Measurements from ENCODE around the gene CMIP.
"Not testable (repeated sequence)": the region's sequence is repeated elsewhere in the genome, so short reads cannot be mapped to it uniquely, and the experiment has no call there.

CMIP gene

DNA sequence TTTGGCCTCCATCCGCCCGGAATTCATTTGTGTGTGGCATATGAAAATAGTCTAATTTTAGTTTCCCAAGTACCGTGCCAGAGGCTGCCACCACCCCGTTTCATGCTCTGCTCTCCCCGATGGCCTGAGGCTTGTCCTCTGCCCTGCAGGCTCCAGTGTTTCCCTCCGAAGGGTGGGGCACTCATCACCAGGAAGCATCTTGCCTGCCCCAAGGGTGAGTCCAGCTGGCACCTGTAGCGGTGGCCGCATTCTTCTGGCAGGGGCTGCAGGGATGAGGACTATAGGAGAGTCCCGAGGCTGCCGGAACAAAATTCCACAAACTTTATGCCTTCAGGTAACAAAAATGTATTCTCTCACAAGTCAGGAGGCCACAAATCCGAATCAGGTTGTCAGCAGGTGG lies 23.1 kb upstream of the CMIP start:
- DNase-seq (ENCODE audit: low read depth) = no peak

DNA sequence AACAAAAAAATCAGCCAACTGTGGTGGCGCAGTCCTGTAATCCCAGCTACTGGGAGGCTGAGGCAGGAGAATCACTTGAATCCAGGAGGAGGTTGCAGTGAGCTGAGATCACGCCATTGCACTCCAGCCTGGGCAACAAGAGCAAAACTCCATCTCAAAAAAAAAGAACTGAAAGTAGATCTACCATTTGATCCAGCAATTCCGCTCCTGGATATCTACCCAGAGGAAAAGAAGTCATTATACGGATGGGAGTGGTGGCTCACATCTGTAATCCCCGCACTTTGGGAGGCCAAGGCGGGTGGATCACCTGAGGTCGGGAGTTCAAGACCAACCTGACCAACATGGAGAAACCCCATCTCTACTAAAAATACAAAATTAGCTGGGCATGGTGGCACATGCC lies 22.5 kb upstream of the CMIP start:
- DNase-seq (ENCODE audit: low read depth) = not testable (repeated sequence)

DNA sequence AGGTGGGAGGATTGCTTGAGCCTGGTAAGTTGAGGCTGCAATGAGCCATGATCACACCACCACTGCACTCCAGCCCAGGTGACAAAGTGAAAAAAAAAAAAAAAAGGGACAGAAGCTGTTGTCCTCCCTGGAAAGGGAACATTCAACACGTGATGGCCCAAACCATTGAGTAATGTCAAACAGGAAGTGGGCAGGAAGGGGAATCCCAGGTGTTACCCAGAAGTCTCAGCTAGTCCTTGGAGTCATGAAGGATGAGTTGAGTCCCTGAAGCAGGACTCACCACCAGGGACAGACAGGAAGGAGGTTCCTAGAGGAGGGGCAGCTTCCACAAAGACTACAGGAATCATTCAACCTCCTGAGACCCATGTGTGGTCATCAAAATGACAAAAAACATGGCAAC lies 19.8 kb upstream of the CMIP start:
- DNase-seq (ENCODE audit: low read depth) = no peak

DNA sequence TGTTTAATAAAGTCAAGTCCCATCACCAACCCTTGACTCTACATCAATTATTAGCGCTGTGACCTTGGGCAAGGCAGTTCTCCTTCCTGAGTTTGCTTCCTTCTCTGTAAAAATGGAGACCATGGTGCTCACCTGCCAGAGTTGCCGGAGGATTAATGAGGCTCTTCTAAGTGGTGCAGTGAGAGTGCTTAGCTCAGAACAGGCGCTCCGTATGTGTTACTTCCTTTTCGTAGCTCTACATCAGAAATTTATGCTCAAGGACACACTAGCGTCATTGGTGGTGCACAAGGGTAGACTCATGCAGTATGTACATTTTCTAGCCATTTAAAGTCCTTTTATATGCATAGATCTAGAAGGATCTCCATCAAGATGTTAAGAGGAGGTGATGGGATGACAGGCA lies 17.4 kb upstream of the CMIP start:
- DNase-seq (ENCODE audit: low read depth) = no peak

DNA sequence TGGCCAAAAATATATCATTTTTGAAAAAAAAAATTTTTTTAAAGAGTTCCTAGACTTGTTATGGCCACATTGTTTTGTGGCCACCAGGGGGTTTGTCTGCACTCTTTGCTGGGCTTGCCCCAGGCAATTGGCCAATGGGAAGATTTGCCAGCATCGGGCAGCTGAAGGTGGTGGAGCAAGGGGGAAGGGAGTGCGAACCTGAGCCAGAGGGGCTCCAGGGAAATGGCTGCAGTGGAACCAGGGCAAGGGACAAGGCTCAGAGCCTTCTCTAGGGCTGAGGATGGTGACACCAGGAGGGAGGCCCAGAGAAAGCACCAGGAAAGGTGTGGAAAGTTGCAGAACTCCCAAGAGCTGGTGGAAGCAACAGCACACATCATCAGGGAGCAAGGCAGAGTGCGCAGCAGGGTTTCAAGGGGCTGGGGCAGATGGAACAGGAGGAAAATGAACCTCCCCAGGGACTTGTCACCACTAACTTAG lies 15.5 kb upstream of the CMIP start:
- DNase-seq (ENCODE audit: low read depth) = no peak

DNA sequence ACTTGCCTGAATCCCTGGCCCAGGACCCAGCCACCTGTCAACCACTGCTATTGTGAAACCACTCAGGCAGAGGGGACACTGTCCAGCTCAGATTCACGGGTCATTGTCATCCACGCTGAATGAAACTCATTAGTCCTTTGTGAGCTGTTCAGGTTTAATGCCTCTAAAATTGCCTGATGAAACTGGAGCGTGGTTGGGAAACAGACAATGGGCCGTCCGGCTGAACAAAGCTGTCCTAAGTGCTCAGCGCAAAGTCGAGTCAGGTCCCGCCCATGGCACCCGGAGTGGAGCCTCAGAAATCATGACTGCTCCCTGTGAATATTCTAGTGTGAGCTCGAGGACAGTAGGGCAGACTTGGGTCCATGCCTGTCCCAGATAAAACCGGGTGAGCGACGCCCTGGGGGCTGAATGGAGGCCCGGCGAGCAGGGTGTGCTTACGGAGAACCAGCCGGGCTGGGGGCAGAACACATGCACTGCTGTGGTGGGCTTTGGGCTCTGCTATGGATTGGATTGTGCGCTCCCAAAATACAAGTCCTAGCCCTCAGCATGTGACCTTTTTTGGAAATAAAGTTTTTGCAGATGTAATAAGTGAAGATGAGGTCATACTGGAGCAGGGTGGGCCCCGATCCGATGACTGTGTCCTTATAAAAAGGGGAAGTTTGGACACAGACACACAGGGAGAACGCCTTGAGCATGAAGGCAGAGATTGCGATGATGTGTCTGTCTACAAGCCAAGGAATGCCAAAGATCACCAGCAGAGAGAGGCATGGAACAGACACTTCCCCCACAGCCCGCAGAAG lies 12.9 kb upstream of the CMIP start:
- DNase-seq (ENCODE audit: low read depth) = no peak

DNA sequence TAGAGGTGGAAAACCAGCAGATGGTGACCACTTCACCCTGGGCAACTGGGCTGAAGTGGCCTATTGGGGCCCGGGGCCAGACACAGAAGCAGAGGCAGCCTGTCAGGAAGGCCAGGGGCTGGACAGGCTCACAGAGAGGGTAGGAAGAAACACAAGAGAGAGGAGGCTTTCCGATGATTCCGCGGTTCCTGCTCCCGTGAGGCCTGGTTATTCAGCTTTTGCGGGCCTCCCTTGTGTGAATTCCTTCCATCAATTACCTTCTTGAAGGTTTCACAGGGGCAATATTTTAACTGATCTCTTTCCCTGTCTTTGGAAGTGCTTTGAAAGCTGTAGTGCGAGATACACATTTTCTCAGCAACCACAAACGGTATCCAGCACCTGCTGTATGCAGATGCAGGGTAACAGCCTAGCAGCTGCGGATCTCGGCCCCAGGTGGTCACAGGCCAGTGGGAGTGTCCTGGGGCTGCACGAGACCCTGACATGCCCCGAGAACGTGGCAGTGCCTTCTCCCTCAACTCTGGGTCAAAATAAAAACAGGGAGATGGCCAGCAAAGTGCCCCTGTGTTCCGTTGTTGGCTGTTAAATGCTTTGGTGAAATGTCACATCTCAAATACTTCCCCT lies 11.6 kb upstream of the CMIP start:
- no peak for DNase-seq (ENCODE audit: low read depth)

DNA sequence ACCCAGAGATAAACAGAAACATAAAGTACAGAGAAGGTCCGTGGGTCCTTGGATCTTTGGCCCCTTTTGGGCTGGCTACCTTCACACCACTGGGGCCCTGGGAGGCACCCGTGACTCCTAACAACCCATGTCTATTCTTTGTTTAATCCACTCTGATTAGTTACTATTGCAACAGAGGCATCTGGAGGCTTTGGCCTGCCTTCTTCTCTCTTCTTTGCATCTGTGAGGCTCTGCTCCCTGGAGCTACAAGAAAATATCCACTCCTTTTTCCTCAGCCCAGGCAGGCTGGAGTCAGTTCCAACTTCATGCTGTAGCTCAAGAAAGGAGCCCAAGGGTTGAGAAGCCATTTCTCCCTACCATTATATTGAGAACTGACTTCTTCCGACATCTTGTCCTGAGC lies 9.5 kb upstream of the CMIP start:
- no peak for DNase-seq (ENCODE audit: low read depth)

DNA sequence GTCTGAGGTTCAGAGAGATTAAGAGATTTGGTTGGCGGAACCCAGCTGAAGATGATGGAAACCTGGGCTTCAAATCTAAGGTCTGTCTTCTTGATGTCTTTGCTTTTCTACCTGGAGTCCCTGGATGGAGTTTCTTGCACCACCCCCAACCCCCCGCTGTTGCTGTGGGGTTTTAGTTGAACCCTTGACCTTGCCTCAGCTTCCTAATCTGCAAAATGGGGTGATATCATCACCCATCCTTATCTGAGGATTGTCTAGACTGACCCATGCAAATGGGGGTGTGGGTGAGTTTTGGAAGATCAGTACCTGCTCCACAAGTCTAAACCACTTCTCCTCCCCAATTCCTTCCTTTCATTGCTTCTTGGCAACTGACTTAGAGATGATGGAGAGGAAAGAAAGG lies 9.0 kb upstream of the CMIP start:
- DNase-seq (ENCODE audit: low read depth) = no peak

DNA sequence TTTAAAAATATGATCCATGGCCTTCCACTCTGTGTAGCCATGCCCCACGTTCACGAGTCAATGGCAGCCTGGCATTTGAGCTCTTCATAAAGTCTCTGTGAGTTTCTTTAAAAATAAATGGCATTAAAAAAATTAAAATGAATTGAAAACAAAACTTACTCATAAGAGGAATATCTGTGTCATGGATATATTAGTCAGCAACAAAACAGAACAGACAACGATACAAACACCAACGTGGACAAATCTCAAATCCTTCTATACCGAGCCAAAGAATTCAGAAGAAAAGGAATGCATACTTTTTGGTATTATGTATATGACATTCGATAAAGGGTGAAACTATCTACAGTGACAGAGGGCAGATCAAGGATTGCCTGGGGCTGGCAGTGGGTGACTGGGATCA lies 8.2 kb upstream of the CMIP start:
- no peak for DNase-seq (ENCODE audit: low read depth)

DNA sequence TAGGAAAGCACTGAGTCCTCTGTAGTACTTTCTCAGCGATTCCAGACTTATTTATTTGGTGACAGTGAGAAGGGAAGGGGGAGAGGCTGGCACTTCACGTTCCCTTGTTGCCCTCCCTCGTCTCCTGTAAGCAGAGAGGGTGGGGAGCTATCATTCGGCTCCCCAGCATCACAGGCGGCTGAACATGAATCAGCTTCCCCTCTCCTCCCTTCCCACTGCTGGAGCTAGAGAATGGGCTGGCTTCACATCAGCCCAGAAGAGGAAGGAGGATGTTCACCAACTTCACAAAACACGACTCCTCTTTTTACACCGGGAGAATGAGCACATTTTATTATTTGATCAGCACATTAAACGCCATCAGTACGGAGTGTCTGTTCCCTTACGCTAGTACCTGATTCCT lies 6.7 kb upstream of the CMIP start:
- no peak for DNase-seq (ENCODE audit: low read depth)

DNA sequence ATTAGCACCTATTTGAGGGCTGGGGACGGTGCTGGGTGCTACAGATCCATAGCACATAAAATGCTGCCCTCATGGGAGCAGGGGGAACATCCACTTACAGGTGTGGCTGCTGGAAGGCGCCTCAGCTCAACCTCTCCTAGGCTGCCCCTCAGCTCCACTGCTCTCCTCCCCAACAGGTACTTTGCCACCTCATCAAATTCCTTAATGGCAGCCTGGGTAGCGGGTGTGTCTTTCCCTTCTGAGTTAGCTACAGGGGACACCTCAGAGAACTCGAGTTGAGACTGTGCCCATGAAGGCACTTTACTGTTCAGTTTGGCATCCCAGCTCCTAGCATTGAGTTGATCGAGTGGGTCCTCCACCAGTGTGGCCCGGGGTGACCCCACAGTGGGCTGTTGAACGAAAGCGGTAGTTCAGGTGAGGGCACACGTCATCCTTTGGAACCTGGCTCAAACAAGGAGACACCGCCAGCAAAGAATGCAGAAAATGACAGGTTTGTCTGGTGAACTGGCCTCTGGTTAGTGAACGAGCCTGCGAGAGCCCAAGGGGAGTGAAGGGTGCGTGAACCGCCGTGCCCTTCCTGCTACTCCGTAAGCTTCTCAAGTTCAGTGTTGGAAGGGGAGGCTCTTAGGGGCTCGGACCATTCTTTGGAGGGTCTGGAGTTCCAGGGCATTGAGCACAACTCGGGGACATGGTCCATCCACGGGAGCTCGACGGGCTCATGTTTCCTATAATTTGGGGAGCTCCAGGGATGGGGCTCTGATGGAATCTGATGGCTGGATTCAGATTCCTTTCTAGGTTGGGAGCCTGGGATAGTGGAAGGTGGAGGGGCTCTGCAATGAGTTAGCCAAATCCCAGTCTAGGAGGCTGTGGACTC lies 3.5 kb upstream of the CMIP start:
- no peak for DNase-seq (ENCODE audit: low read depth)

DNA sequence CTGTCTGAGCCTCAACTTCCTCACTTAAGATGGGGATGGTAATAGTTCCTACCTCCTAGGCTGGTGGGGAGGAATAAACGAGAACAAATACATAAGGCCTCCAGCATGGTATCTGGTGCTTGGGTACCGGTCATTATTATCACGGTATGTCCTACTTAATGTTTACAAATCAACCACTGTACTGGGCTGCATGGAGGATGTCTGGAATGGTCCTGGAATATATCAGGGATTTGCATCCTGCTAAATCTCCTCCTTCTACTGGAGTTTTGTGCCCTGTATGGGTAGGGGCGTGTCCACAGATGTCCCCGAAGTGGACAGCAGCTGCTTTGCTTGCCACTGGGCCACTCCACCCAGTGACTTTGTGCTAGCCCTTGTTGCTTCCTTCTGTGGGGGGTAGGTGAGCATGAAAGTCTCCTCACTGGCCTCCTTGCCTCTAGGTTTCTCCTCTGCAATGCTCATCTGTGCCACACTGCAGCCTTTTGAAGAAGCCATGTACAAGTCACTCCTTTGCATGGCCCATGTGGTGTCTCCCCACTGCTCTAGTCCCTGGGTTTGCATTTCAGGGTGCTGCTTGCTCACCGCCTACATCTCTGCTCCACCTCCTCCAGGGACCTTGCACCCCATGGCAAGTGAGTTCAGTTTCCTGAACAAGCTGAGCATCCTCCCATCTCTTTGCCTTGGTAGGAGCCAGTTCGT lies 2.2 kb upstream of the CMIP start:
- DNase-seq (ENCODE audit: low read depth) = no peak

DNA sequence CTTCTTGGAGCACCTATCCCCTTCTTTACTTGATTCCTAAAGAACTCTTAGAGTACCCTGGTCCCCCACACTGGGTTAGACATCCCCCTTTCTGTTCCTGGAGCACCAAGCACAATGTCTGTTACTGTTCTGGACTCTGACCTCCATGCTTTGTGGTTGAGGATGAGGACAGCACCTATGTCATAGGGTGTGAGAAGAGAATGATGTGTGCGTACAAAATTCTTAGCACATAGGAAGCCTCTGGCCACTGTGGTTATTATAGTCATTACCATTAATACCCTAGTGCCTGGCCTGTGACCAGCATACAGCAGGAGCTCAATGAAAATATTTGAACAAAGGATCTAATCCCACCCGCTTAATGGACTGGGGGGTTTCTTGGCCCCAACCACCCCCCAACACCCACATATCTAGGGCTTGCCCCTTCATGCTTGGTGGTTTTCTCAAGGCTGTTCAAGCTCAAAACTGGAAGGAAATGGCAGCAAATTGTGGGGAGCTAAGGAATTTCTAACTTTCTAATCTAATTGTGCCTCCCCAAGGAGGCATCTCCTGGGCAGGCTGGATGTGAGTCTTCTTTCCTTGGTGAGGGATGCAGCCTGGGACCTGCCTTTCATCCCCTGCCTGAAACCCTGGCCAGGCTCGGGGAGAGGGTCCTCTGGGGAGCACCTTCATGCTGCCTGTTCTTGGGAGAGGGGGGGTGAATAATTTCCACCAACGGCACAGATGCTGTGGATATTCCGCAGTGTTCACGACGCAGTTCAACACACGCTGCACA lies 1.5 kb upstream of the CMIP start:
- DNase-seq (ENCODE audit: low read depth) = no peak

DNA sequence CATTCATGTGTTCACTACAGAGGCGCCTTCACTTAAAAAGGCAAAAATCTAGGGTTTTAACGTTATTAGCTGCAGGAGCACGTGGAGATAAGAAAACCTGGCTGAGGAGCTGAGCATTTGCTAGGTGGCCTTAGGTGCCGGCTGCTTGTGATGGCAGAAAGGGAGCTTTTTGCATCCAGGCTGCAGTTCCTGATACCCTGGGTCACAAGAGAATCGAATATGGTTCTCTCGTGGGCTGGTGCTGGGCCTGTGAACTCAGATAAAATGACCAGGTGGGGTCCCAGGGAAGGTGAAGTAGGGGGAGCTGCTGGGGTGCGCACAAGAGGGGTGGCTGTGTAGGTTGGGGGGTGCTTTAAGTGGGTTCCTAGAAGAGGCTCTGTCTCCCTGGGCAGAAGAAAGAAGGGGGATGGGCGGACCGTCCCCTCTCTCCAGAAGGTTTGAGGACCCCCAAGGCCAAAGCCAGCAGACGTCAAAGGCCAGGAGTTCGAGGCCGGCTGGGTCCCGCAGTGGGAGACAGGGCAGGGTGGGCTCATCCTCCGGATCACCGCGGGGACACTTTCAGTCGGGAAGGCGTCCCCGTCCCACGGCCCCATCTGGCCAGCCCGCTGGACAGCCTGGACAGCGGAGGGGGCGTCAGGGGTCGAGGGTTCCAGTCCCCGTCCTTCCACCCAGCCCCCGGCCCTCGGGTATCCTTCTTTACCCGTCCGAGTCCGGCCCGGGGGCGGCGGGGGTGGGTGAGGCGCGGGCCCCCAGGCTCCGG lies 740 bp upstream of the CMIP start:
- DNase-seq (ENCODE audit: low read depth) = no peak

DNA sequence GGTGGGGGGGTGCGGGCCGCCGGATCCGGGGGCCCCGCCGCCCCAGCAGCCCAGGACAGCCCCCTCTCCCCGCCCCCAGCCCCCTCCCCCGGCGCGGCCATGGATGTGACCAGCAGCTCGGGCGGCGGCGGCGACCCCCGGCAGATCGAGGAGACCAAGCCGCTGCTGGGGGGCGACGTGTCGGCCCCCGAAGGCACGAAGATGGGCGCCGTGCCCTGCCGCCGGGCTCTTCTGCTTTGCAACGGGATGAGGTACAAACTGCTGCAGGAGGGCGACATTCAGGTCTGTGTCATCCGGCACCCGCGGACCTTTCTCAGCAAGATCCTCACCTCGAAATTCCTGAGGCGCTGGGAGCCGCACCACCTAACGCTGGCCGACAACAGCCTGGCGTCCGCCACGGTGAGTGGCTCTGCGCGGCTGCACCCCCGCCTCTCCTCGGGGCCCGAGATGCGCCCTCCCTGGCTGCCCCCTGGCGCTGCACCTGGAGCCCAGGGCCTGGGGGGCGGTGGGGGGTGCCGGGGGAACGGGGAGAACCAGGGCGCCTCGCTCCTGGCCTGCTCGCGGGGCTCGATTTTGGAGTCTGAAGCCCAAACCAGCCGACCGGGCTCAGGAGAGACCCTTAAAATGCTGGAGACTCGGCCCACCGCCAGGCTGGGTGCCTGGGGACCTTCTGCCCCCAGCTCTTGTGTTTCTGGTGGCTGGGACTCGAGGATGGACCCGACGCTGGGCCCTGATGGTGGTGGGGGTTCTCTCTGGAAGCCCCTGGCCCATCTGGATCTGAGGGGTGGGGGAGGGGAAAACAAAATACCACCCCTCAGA lies 744 bp downstream of the CMIP start:
- DNase-seq (ENCODE audit: low read depth) = no peak

DNA sequence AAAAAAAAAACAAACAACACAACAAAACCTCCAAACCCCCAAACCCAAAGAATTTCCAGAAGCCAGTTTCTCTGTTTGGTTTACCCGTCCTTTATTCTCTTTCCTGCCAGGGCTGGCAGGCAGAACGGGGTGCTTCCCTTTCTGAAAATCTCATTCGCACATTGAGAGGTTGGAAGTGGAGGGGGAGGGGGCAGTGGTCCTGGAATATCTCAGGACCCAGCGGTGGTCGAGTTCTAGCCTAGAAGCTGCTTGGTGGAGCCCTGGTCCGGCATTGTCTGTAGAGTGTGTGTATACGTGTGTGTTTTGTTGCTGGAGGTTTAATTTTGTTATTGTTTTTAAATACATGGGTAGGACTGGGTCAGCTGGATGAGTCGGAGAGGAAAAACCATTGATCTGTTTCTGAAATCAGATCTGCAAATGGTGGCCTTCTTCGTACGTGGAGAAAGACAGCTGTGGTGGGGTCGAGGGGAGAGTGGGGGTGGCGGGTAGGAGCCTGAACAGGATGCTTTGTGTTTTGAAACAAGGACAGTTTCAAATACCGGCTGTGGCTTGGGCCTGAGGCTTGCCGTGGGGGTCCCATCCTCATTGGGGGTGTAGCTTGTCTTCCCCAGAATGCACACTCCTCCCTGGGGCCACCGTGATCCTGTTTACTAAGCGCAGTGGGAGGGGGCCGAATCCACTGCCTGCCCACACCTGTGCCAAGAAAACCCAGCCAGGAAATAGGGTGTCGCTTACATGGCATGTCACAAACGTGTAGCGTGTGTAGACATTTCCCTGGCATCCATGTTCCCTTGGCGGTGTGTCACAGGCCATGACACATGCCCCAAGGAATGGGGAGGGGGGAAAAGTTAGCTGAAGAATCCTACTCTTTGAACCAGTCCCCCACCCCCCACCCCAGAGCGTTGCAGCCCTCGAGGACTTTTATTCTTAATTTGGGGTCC lies 1.6 kb downstream of the CMIP start:
- DNase-seq (ENCODE audit: low read depth) = no peak

DNA sequence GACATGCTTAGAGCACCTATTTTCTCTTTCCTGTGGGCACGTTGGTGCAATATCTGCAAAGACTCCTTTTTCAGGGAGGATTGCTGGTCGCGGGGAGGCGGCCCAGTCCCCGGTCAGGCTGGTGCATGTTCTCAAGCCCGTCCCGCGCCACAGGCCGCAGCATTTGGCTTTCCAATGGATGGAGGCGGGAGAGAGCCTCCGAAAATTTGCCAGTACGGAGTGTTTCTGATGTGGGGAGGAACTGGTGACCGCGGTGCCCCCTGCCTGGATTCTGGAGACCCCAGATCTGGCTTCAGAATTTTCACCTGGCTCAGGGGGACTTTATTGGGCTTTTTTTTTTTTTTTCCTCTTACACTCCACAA lies 2.3 kb downstream of the CMIP start:
- no peak for DNase-seq (ENCODE audit: low read depth)

Measured in activated T-helper 1 cell treated with Interleukin-2 at 50 U/mL for 16 hours (primary cell).